T-cell (primary cell): ENCODE measurements around the gene SMARCB1. TPM values are rescaled to one million over a fixed set of nuclear protein-coding genes. Genes with fewer than 3 reads are reported as not detected.

Experiments used
- ATAC-seq, 4 experiments: fragments of 200-7000 bp in 3 of 4; fragments of 150-1000 bp in 1 of 4; cut with Tn5 transposase; replicated peaks in 1 of 4; 1 replicate in 3 of 4; 2 replicates in 1 of 4; pipeline ENCODE4 v1.10.0; 2021; ENCODE audit warnings: moderate library complexity in 3 of 4, mild to moderate bottlenecking in 2 of 4, moderate number of reproducible peaks in 1 of 4
- CTCF ChIA-PET, 2 donors: fragments of 300-600 bp; sonication (Branson Sonifier 250); formaldehyde crosslinking; loops; one replicate each; lab custom pipeline; 2022; ENCODE audit warnings: antibody characterized with exemption in 2 of 2; lab: Charles Lee
- POLR2A ChIA-PET, 2 donors: fragments of 300-600 bp; sonication (Branson Sonifier 250); formaldehyde crosslinking; loops; one replicate each; lab custom pipeline; 2022; ENCODE audit warnings: antibody characterized with exemption in 2 of 2; lab: Charles Lee
- DNase-seq, 35 experiments: peaks; one replicate each; pipeline versions ENCODE4 v3.0.0 to v3.0.0-alpha.2; 2013 to 2023
- H3K27ac ChIP-seq: one replicate; pipeline ENCODE4 v1.5.1; 2013; ENCODE audit warnings: low read length
- H3K27me3 ChIP-seq, 2 experiments: replicated peaks in 1 of 2; 1 replicate in 1 of 2; 2 replicates in 1 of 2; pipeline versions ENCODE4 v1.6.1 to v1.7.0; 2013; ENCODE audit warnings: low read length in 1 of 2, mixed read lengths in 1 of 2; ENCODE audit not compliant: control insufficient read depth in 2 of 2, insufficient read depth in 2 of 2; ENCODE audit errors: extremely low read depth in 1 of 2
- H3K36me3 ChIP-seq, 2 donors: 1 replicate in 1 of 2; 2 replicates in 1 of 2; pipeline versions ENCODE4 v1.6.1 to v1.7.0; 2013; ENCODE audit warnings: low read length in 1 of 2; ENCODE audit not compliant: control insufficient read depth in 2 of 2, insufficient read depth in 1 of 2; ENCODE audit errors: extremely low read depth in 1 of 2
- H3K4me1 ChIP-seq, 2 experiments: 1 replicate in 1 of 2; 2 replicates in 1 of 2; pipeline versions ENCODE4 v1.6.1 to v1.7.0; 2013; ENCODE audit warnings: low read length in 2 of 2, mixed read lengths in 1 of 2; ENCODE audit not compliant: insufficient read depth in 2 of 2, control insufficient read depth in 1 of 2; ENCODE audit errors: extremely low read depth in 1 of 2
- H3K4me3 ChIP-seq, 2 donors: 1 replicate in 1 of 2; 2 replicates in 1 of 2; pipeline versions ENCODE4 v1.5.1 to v1.7.0; 2013; ENCODE audit warnings: mild to moderate bottlenecking in 2 of 2, low read length in 1 of 2, moderate library complexity in 1 of 2; ENCODE audit not compliant: control insufficient read depth in 1 of 2; ENCODE audit errors: extremely low read depth in 1 of 2
- H3K9me3 ChIP-seq: 2 replicates; pipeline ENCODE4 v1.7.0; 2013
- H3K27ac Mint-ChIP-seq, 2 donors: one replicate each; pipeline ENCODE4 v1.8.0; 2020 to 2021; ENCODE audit warnings: mild to moderate bottlenecking in 2 of 2, mixed read lengths in 2 of 2
- H3K27me3 Mint-ChIP-seq, 2 donors: one replicate each; pipeline ENCODE4 v1.8.0; 2021 to 2022; ENCODE audit warnings: mixed read lengths in 2 of 2
- H3K36me3 Mint-ChIP-seq: one replicate; pipeline ENCODE4 v1.8.0; 2021; ENCODE audit warnings: mixed read lengths
- H3K4me1 Mint-ChIP-seq, 3 donors: one replicate each; pipeline ENCODE4 v1.8.0; 2020 to 2022; ENCODE audit warnings: mixed read lengths in 3 of 3, mild to moderate bottlenecking in 1 of 3
- H3K4me3 Mint-ChIP-seq, 3 donors: one replicate each; pipeline ENCODE4 v1.8.0; 2020 to 2022; ENCODE audit warnings: mild to moderate bottlenecking in 3 of 3, mixed read lengths in 3 of 3, moderate library complexity in 3 of 3
- H3K9me3 Mint-ChIP-seq, 3 donors: one replicate each; pipeline ENCODE4 v1.8.0; 2020 to 2022; ENCODE audit warnings: mixed read lengths in 3 of 3
- WGBS: methylation state at CpG from one replicate; pipeline ENCODE4 v1.1.5; 2013; ENCODE audit warnings: missing lambda C conversion rate; ENCODE audit not compliant: insufficient coverage; 5-methylcytosine and 5-hydroxymethylcytosine counted together
- total RNA-seq, 35 experiments: library from RNA in 6 of 35; stranded (reverse) in 6 of 35; fragments of 120-200 nt in 1 of 35; gene quantifications; one replicate each; pipeline versions ENCODE4 v1.2.1 to v1.2.4 and lab custom pipeline; 2013 to 2026

Gene SMARCB1
- total RNA-seq, 5 donors from 2014 or later (not counting 1 experiment from before 2014, with no cell fraction given) = 50.2 to 57.7 (median 54.3) TPM

GRCh38 chr22:23829845-23830372 lies 43.1 kb downstream of the SMARCB1 start:
- peaks cover 35% of the 10 kb centered on the region for H3K36me3 Mint-ChIP-seq
- peak overlapping the region in 1 of 2 donors; percentile 18 for H3K27ac Mint-ChIP-seq
- Histone ChIP-seq H3K36me3 (peaks cover 44 to 69% of the 10 kb centered on the region in 2 donors), H3K4me1 (no peaks in the 10 kb centered on the region), H3K27ac (no peak overlapping the region), H3K27me3 (no peaks in the 10 kb centered on the region), H3K4me3 (no peak overlapping the region), H3K9me3 (no peaks in the 10 kb centered on the region)
- no peak for ATAC-seq
- 77% methylated on average over 6 of the region's 7 CpGs for WGBS
- no peaks in the 10 kb centered on the region for H3K27me3 Mint-ChIP-seq
- no peak overlapping the region for H3K4me3 Mint-ChIP-seq
- ChIA-PET CTCF (no interaction called here), POLR2A (no interaction called here)
- peaks cover 0 to 12% (median 0%) of the 10 kb centered on the region in 3 donors for H3K4me1 Mint-ChIP-seq
- DNase-seq = no peak
- H3K9me3 Mint-ChIP-seq = no peaks in the 10 kb centered on the region

- ChIA-PET POLR2A (no interaction called here), CTCF (no interaction called here)
- H3K4me3 ChIP-seq = no peak overlapping the region
- 100% methylated on average over 2 of the region's 8 CpGs for WGBS
- peaks cover 0 to 12% (median 0%) of the 10 kb centered on the region in 3 donors for H3K4me1 Mint-ChIP-seq
- peaks cover 42 to 64% of the 10 kb centered on the region in 2 donors for H3K36me3 ChIP-seq
- H3K36me3 Mint-ChIP-seq = peaks cover 29% of the 10 kb centered on the region
- no peak overlapping the region for H3K4me3 Mint-ChIP-seq
- H3K9me3 ChIP-seq = no peaks in the 10 kb centered on the region
- DNase-seq = no peak
- no peak overlapping the region for H3K27ac Mint-ChIP-seq
- no peak overlapping the region for H3K27ac ChIP-seq
- H3K27me3 ChIP-seq = no peaks in the 10 kb centered on the region
- H3K4me1 ChIP-seq = no peaks in the 10 kb centered on the region
- ATAC-seq = no peak
- no peaks in the 10 kb centered on the region for H3K9me3 Mint-ChIP-seq
- no peaks in the 10 kb centered on the region for H3K27me3 Mint-ChIP-seq
Observed at GRCh38 chr22:23831261-23831660, 44.5 kb downstream of the SMARCB1 start.

- ChIA-PET POLR2A (no interaction called here), CTCF (no interaction called here)
- peaks cover 0 to 12% (median 0%) of the 10 kb centered on the region in 3 donors for H3K4me1 Mint-ChIP-seq
- Histone ChIP-seq H3K36me3 (peaks cover 42 to 59% of the 10 kb centered on the region in 2 donors), H3K27ac (no peak overlapping the region), H3K4me3 (no peak overlapping the region), H3K27me3 (no peaks in the 10 kb centered on the region), H3K4me1 (no peaks in the 10 kb centered on the region), H3K9me3 (no peaks in the 10 kb centered on the region)
- H3K27me3 Mint-ChIP-seq = no peaks in the 10 kb centered on the region
- 98% methylated on average over 7 of the region's 10 CpGs for WGBS
- no peak overlapping the region for H3K4me3 Mint-ChIP-seq
- ATAC-seq = no peak
- no peaks in the 10 kb centered on the region for H3K9me3 Mint-ChIP-seq
- no peak overlapping the region for H3K27ac Mint-ChIP-seq
- H3K36me3 Mint-ChIP-seq = peaks cover 25% of the 10 kb centered on the region
- no peak for DNase-seq
Observed at GRCh38 chr22:23831781-23832180, 45.0 kb downstream of the SMARCB1 start.

- DNase-seq (no peak), ATAC-seq (no peak)
- Histone ChIP-seq H3K4me1 (no peaks in the 10 kb centered on the region), H3K36me3 (peaks cover 36 to 53% of the 10 kb centered on the region in 2 donors), H3K4me3 (no peak overlapping the region), H3K27ac (no peak overlapping the region), H3K9me3 (no peaks in the 10 kb centered on the region), H3K27me3 (no peaks in the 10 kb centered on the region)
- Mint-ChIP-seq H3K36me3 (peaks cover 25% of the 10 kb centered on the region), H3K4me1 (peaks cover 0 to 15% (median 2%) of the 10 kb centered on the region in 3 donors), H3K27me3 (no peaks in the 10 kb centered on the region), H3K27ac (no peak overlapping the region), H3K4me3 (no peak overlapping the region), H3K9me3 (no peaks in the 10 kb centered on the region)
- WGBS = 94% methylated on average over 10 of the region's 11 CpGs
- CTCF ChIA-PET = no interaction called here
- POLR2A ChIA-PET = no interaction called here
Observed at GRCh38 chr22:23832226-23833016, 45.7 kb downstream of the SMARCB1 start.

GRCh38 chr22:23833017-23833751 lies 46.4 kb downstream of the SMARCB1 start:
- Mint-ChIP-seq H3K9me3 (no peaks in the 10 kb centered on the region), H3K4me1 (peaks cover 5 to 21% (median 7%) of the 10 kb centered on the region in 3 donors), H3K4me3 (no peak overlapping the region), H3K27ac (no peak overlapping the region), H3K36me3 (peaks cover 25% of the 10 kb centered on the region), H3K27me3 (no peaks in the 10 kb centered on the region)
- WGBS = over 99% methylated on average over 14 of the region's 16 CpGs
- H3K4me1 ChIP-seq = peaks cover 0 to 6% of the 10 kb centered on the region in 2 experiments
- no peak for DNase-seq
- ATAC-seq = no peak
- no peak overlapping the region for H3K27ac ChIP-seq
- H3K27me3 ChIP-seq = no peaks in the 10 kb centered on the region
- no peak overlapping the region for H3K4me3 ChIP-seq
- H3K9me3 ChIP-seq = no peaks in the 10 kb centered on the region
- ChIA-PET CTCF (no interaction called here), POLR2A (interaction anchor here in 1 of 2 donors (0.6 kb wide), 1 partner anchor 33 kb away, joined by 3 read pairs; no protein-coding TSS in a partner anchor)
- peaks cover 33 to 48% of the 10 kb centered on the region in 2 donors for H3K36me3 ChIP-seq

- H3K36me3 ChIP-seq = peaks cover 31 to 43% of the 10 kb centered on the region in 2 donors
- ChIA-PET CTCF (no interaction called here), POLR2A (no interaction called here)
Observed at GRCh38 chr22:23833911-23834317, 47.1 kb downstream of the SMARCB1 start.

More at GRCh38 chr22:23833911-23834317, 47.1 kb downstream of the SMARCB1 start:
- Histone ChIP-seq H3K4me1 (peaks cover 0 to 13% of the 10 kb centered on the region in 2 experiments), H3K9me3 (no peaks in the 10 kb centered on the region), H3K27ac (no peak overlapping the region), H3K4me3 (no peak overlapping the region), H3K27me3 (no peaks in the 10 kb centered on the region)
- 97% methylated on average over 4 of the region's 13 CpGs for WGBS
- no peaks in the 10 kb centered on the region for H3K9me3 Mint-ChIP-seq
- no peak overlapping the region for H3K27ac Mint-ChIP-seq
- no peak overlapping the region for H3K4me3 Mint-ChIP-seq
- DNase-seq = no peak
- no peak for ATAC-seq
- no peaks in the 10 kb centered on the region for H3K27me3 Mint-ChIP-seq
- H3K36me3 Mint-ChIP-seq = peaks cover 21% of the 10 kb centered on the region
- H3K4me1 Mint-ChIP-seq = peaks cover 11 to 21% (median 11%) of the 10 kb centered on the region in 3 donors
